Epithelial cell of esophagus (primary cell): ENCODE data around the gene DPCD.

Experiments
- DNase-seq: peaks from one replicate; pipeline ENCODE4 v3.0.0; 2010; ENCODE audit warnings: low read depth
- H3K4me3 ChIP-seq: 2 replicates; pipeline ENCODE4 v1.5.1; 2011; ENCODE audit warnings: mild to moderate bottlenecking, low read length, control low read depth
- CTCF ChIP-seq: IDR thresholded peaks from 2 replicates; pipeline ENCODE4 v1.5.1; 2011; ENCODE audit warnings: low read depth, mild to moderate bottlenecking, low read length, control low read depth, inconsistent platforms; ENCODE audit not compliant: insufficient read depth; ENCODE audit errors: missing control alignments

The DPCD gene

GRCh38 chr10:101651336-101651735, 63.2 kb downstream of the DPCD start:
- no peak for DNase-seq
- H3K4me3 ChIP-seq, result no peak overlapping the region
- TF ChIP-seq CTCF, result no peak

- no peak for TF ChIP-seq CTCF
- DNase-seq, result no peak
- H3K4me3 ChIP-seq, result no peak overlapping the region
Observed at GRCh38 chr10:101653536-101653935, 65.4 kb downstream of the DPCD start.

- DNase-seq, result no peak
- no peak for TF ChIP-seq CTCF
Observed at GRCh38 chr10:101655570-101655969, 67.4 kb downstream of the DPCD start.

GRCh38 chr10:101656890-101657289, 68.8 kb downstream of the DPCD start:
- DNase-seq, result no peak
- no peak overlapping the region for H3K4me3 ChIP-seq
- TF ChIP-seq CTCF, result no peak

More at GRCh38 chr10:101655570-101655969, 67.4 kb downstream of the DPCD start:
- no peak overlapping the region for H3K4me3 ChIP-seq

- no peak overlapping the region for H3K4me3 ChIP-seq
- no peak for DNase-seq
- no peak for TF ChIP-seq CTCF
Observed at GRCh38 chr10:101658975-101659374, 70.9 kb downstream of the DPCD start.
